Bronchial smooth muscle cell (primary cell): ENCODE results near the gene PCLAF. TPM values are rescaled to one million over a fixed set of nuclear protein-coding genes. Genes with fewer than 3 reads are reported as not detected.

Experiments used
- total RNA-seq: library from RNA; depleted of rRNA; stranded (reverse); fragments of >200 nt; gene quantifications from 2 replicates; pipeline ENCODE4 v1.2.1, GENCODE V29; 2014

Gene PCLAF, protein sequence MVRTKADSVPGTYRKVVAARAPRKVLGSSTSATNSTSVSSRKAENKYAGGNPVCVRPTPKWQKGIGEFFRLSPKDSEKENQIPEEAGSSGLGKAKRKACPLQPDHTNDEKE
- total RNA-seq = 11.2 and 20.8 TPM in 2 replicates

DNA sequence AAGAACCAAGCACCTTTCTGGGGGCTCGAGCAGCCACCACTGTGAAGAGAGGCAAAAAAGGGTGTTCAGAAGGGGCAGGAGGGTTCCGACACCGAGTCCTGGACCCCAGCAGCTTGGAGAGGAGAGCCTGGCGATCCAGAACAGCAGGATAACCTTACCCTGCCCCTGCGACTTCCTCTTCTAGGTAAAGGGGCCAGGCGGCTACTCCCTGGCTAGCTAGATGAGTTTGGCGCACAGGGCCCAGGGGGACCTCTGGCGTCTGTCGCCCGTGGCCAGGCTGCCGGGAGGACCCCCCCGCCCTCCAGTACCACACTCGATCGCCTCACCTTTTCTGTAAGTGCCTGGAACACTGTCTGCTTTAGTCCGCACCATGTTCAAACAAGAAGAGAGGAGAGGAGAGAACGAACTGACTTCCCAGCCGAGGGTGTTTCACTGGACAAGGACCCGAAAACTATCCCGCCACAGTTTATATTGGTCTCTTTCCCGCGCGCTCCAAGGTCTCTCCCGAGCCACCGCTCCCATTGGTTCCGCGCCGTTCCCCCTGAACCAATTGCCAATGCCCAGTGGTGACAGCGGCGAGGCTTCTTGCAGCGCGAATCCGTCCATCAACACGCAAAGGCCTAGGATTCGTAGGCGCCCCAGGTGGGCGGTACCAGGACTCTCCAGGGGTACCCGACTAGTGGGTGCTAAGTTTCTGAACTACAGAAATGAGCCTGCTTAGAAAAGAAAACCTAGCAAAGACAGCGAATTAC lies at the start of gene PCLAF:
Gene PCLAF (minus strand): TSS at position 442 of the 752 bp plus-strand sequence. CDS start 70 bp downstream, at position 372.

DNA sequence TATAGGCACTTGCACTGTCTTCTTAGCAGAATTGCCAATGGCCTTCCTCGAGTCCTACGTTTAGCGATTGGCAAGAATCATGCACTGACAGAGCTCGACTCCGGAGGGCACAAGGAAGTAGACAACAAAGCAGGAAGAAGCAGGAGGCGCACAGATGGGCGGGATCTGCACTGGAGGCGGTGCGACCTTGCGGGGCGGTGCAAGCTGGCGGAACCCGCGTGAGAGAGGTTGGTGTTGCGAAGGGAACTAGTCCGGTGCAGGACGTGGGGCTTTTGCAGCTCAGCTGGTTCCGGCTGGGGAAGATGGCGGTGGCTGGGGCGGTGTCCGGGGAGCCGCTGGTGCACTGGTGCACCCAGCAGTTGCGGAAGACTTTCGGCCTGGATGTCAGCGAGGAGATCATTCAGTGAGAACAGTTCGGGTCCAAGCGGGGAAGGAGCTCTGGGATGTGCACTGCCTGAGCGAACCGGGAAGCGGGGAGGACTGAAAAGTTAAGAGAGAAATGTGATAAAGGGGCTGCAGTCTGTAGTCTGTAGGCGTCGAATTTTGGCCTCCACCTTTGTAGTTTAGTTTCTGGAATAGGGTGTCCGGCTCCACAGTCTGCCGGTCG lies 6.4 kb upstream of the PCLAF start, which contains the start of gene TRIP4:
Gene TRIP4 (plus strand): TSS at position 275 of the 607 bp plus-strand sequence. CDS start 28 bp downstream, at position 303.

DNA sequence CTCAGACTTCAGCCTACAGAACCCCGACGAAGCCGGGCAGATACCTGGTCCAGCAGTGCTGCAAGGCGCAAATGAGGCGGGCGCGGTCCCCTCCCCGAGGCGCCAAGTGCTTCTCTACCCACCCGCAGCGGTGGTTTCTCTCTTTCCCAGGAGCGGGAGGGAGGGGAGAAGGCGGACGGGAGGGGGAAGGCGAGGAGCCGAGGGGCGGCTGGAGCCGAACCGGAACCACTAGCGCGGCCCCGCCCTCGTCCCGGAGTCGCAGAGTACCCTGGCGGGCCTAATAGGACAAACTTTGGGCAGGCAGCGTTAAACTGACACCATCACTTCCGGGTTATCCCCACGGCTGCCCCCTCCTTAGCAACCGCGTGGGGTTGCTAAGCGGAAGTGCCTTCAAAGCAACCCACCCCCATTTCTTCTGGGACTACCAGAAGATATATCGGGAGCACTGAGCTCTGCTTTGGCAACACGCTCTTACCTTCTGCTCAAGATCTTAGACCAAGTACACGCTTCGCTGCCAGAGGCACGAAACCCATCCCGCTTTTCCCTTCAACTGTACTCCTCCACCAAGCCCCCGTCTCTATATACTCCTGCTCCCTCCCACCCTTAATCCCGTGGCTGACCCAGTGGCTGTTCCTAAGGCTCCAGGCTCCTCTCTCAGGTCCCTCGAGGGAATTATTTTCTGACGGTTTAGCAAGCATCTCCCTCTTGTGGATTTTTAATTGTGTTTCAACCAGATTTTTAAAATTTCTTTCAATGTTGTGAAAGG lies 25.1 kb downstream of the PCLAF start, which contains the start of gene CSNK1G1:
Gene CSNK1G1 (minus strand): TSS at position 230 of the 766 bp plus-strand sequence. CDS start 55,674 bp downstream, outside the sequence.

Other genes with a start within 250 kb of the PCLAF start
- 0.26 and 0.32 TPM in 2 replicates for gene SNX22, start 229.7 kb downstream of the PCLAF start, total RNA-seq
- gene PPIB, start 218.4 kb downstream of the PCLAF start, total RNA-seq = 1,229 and 1,377 TPM in 2 replicates
- 19.4 and 20.3 TPM in 2 replicates for gene CSNK1G1, start 25.3 kb downstream of the PCLAF start, total RNA-seq
- gene TRIP4, start 6.4 kb upstream of the PCLAF start, total RNA-seq = 9.4 and 9.8 TPM in 2 replicates
- 13.9 and 22.6 TPM in 2 replicates for gene ZNF609, start 79.1 kb upstream of the PCLAF start, total RNA-seq